Fibroblast of pulmonary artery (primary cell): ENCODE data around the gene TMEM31.

Experiments
- DNase-seq: peaks from one replicate; pipeline ENCODE4 v3.0.0-alpha.2; 2010; ENCODE audit warnings: low read depth
- H3K4me3 ChIP-seq: replicated peaks from 2 replicates; pipeline ENCODE4 v1.5.1; 2011; ENCODE audit warnings: low read depth, mild to moderate bottlenecking, control low read depth, low read length, moderate library complexity
- CTCF ChIP-seq: IDR thresholded peaks from 2 replicates; pipeline ENCODE4 v1.5.1; 2011; ENCODE audit warnings: mild to moderate bottlenecking, control low read depth, low read length, inconsistent platforms; ENCODE audit errors: missing control alignments

Gene TMEM31

GRCh38 chrX:103722505-103722904 lies 11.8 kb downstream of the TMEM31 start:
- H3K4me3 ChIP-seq = no peak overlapping the region
- no peak for TF ChIP-seq CTCF
- DNase-seq = peak; percentile 77

GRCh38 chrX:103726477-103726876 lies 15.8 kb downstream of the TMEM31 start:
- H3K4me3 ChIP-seq = no peak overlapping the region
- no peak for TF ChIP-seq CTCF
- DNase-seq = no peak

- no peak for DNase-seq
- no peak overlapping the region for H3K4me3 ChIP-seq
- no peak for TF ChIP-seq CTCF
These were observed 16.4 kb downstream of the TMEM31 start for GRCh38 chrX:103727115-103727514.

GRCh38 chrX:103729015-103729414 lies 18.3 kb downstream of the TMEM31 start:
- TF ChIP-seq CTCF = no peak
- H3K4me3 ChIP-seq = no peak overlapping the region
- no peak for DNase-seq

- no peak for TF ChIP-seq CTCF
- H3K4me3 ChIP-seq = no peak overlapping the region
- peak; percentile 43 for DNase-seq
These were observed 19.6 kb downstream of the TMEM31 start for GRCh38 chrX:103730147-103730795.

GRCh38 chrX:103730796-103731493 lies 20.2 kb downstream of the TMEM31 start:
- TF ChIP-seq CTCF = no peak
- DNase-seq = peak; percentile 97
- H3K4me3 ChIP-seq = no peak overlapping the region

GRCh38 chrX:103733017-103733416 lies 22.3 kb downstream of the TMEM31 start:
- TF ChIP-seq CTCF = no peak
- no peak for DNase-seq
- H3K4me3 ChIP-seq = no peak overlapping the region
